ENCODE results near the gene DNM1.

Gene DNM1

GRCh38 chr9:128297221-128297773 is 94.1 kb downstream of the DNM1 start:
- H3K27ac ChIP-seq: no peak overlapping the region
- DNase-seq (ENCODE audit: low read depth, low spot score): no peak

- H3K27ac ChIP-seq: peak overlapping the region; percentile 62
- DNase-seq (ENCODE audit: low read depth, low spot score): no peak
Observed at GRCh38 chr9:128298535-128299482, 95.6 kb downstream of the DNM1 start.

- no peak for DNase-seq (ENCODE audit: low read depth, low spot score)
- peak overlapping the region; percentile 96 for H3K27ac ChIP-seq
Observed at GRCh38 chr9:128304136-128304970, 101.2 kb downstream of the DNM1 start.
